Measurements from ENCODE around the gene CACNB2. TPM values are rescaled to one million over a fixed set of nuclear protein-coding genes. Genes with fewer than 3 reads are reported as not detected.

The CACNB2 gene
- polyA plus RNA-seq, 1 of the 3 experiments (the other 2 are of a cell fraction): 0.74 TPM

DNA sequence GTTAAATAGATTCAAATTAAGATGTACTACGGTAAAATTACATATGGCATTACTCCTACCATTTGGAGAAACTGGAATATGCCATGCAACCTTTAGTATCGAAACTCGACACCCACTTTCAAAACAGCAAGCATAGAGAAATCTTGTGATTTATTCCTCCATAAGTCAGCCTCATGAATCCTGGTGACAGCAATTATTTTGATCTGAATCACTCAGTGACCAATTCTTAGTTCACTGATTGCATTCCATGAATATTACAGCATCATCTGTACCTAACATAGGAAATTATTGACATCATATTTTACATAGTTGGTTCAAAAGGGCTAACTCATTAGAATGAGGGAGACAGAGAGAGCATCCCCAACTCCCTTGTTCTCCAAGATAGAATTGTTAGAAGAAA lies 89.6 kb downstream of the CACNB2 start:
- POLR2A ChIA-PET: no interaction called here
- no peaks in the 10 kb centered on the region for H3K9me2 ChIP-seq
- no peak overlapping the region for H3K27ac ChIP-seq (ENCODE audit: low read depth in 2 of 2, low read length in 1 of 2)
- H4K20me1 ChIP-seq (ENCODE audit: insufficient read depth): no peaks in the 10 kb centered on the region
- peaks cover 6% of the 10 kb centered on the region for H3F3A ChIP-seq (replicated peaks; ENCODE audit: insufficient read depth)
- H3K4me3 ChIP-seq (ENCODE audit: low read depth in 2 of 2, low read length in 1 of 2): no peak overlapping the region
- no peaks in the 10 kb centered on the region for H3K9me3 ChIP-seq
- 44% methylated on average over 3 of the region's 3 CpGs for WGBS (ENCODE audit: low lambda C conversion rate)
- no peaks in the 10 kb centered on the region for H3K79me2 ChIP-seq (ENCODE audit: insufficient read depth)
- no peak for DNase-seq
- H3K9ac ChIP-seq: 0 out of 2 replicates have a peak overlapping the region, but pooled peaks have one; percentile 2
- H3K27me3 ChIP-seq (ENCODE audit: insufficient read depth): no peaks in the 10 kb centered on the region
- CTCF ChIA-PET: interaction anchor here (1.8 kb wide), 1 partner anchor 320 kb away, joined by 4 read pairs; no protein-coding TSS in a partner anchor
- peak overlapping the region; percentile 36; the same call in 1 of the 2 replicates for H2AFZ ChIP-seq (ENCODE audit: low read depth)
- peaks cover 5 to 24% of the 10 kb centered on the region in 2 experiments; a peak in 3 of 4 replicates for H3K4me1 ChIP-seq (ENCODE audit: control insufficient read depth in 1 of 2, insufficient read depth in 2 of 2, low read depth in 1 of 2, low read length in 1 of 2)
- H3K36me3 ChIP-seq (replicated peaks in 1 of 2; ENCODE audit: control insufficient read depth in 1 of 2, insufficient read depth in 2 of 2, low read length in 1 of 2): no peaks in the 10 kb centered on the region
- peak overlapping the region; percentile 40; the same call in 1 of the 2 replicates for H3K4me2 ChIP-seq
- TF ChIP-seq, protein P1, sequence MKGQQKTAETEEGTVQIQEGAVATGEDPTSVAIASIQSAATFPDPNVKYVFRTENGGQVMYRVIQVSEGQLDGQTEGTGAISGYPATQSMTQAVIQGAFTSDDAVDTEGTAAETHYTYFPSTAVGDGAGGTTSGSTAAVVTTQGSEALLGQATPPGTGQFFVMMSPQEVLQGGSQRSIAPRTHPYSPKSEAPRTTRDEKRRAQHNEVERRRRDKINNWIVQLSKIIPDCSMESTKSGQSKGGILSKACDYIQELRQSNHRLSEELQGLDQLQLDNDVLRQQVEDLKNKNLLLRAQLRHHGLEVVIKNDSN (IDR thresholded peaks at IDR 0.05; ENCODE audit: borderline replicate concordance, low read depth): no peak
- TF ChIP-seq SMC3 (IDR thresholded peaks at IDR 0.05; ENCODE audit: low read depth, low read length) (no peak), RXRA (IDR thresholded peaks at IDR 0.05; ENCODE audit: borderline replicate concordance, low read depth) (no peak), NFIC (IDR thresholded peaks at IDR 0.05; ENCODE audit: borderline replicate concordance) (peak; percentile 13; the same call in 1 of the 2 replicates), ELF1 (IDR thresholded peaks at IDR 0.05) (no peak), SIN3A (IDR thresholded peaks at IDR 0.05; ENCODE audit: borderline replicate concordance, low read depth, low read length) (no peak), FOSL2 (IDR thresholded peaks at IDR 0.05; ENCODE audit: borderline replicate concordance, low read depth) (peak; percentile 66; the same call in 1 of the 2 replicates), RAD21 (IDR thresholded peaks at IDR 0.05; ENCODE audit: low read length) (no peak), MXI1 (IDR thresholded peaks at IDR 0.05; ENCODE audit: low read depth, low read length) (no peak), TEAD4 (IDR thresholded peaks at IDR 0.05; ENCODE audit: borderline replicate concordance, insufficient read depth) (0 out of 2 replicates have a peak, but pooled peaks have one; percentile 32), GABPA (IDR thresholded peaks at IDR 0.05; ENCODE audit: low read depth) (no peak), FOXM1 (IDR thresholded peaks at IDR 0.05; ENCODE audit: low read depth) (no peak), GATA2 (CRISPR knock-in tag; IDR thresholded peaks at IDR 0.05) (no peak), NRF1 (IDR thresholded peaks at IDR 0.05; ENCODE audit: low read depth, low read length) (no peak), RCOR1 (IDR thresholded peaks at IDR 0.05; ENCODE audit: low read length) (no peak), TAF1 (IDR thresholded peaks at IDR 0.05; ENCODE audit: borderline replicate concordance, low read depth, low read length) (no peak), YY1 (IDR thresholded peaks at IDR 0.05; ENCODE audit: low read depth) (no peak), JUND (IDR thresholded peaks at IDR 0.05) (peak; percentile 47; the same call in 1 of the 2 replicates), TCF12 (IDR thresholded peaks at IDR 0.05) (peak; percentile 64), CHD2 (IDR thresholded peaks at IDR 0.05; ENCODE audit: low read length, partially characterized antibody) (no peak), POLR2AphosphoS5 (IDR thresholded peaks at IDR 0.05; ENCODE audit: low read depth, low read length) (peak; percentile 20; the same call in 1 of the 2 replicates), RFX5 (IDR thresholded peaks at IDR 0.05; ENCODE audit: low read length) (no peak), EZH2phosphoT487 (IDR thresholded peaks at IDR 0.05; ENCODE audit: borderline replicate concordance, low read depth) (no peak)
- TF ChIP-seq, protein P2, sequence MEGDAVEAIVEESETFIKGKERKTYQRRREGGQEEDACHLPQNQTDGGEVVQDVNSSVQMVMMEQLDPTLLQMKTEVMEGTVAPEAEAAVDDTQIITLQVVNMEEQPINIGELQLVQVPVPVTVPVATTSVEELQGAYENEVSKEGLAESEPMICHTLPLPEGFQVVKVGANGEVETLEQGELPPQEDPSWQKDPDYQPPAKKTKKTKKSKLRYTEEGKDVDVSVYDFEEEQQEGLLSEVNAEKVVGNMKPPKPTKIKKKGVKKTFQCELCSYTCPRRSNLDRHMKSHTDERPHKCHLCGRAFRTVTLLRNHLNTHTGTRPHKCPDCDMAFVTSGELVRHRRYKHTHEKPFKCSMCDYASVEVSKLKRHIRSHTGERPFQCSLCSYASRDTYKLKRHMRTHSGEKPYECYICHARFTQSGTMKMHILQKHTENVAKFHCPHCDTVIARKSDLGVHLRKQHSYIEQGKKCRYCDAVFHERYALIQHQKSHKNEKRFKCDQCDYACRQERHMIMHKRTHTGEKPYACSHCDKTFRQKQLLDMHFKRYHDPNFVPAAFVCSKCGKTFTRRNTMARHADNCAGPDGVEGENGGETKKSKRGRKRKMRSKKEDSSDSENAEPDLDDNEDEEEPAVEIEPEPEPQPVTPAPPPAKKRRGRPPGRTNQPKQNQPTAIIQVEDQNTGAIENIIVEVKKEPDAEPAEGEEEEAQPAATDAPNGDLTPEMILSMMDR (IDR thresholded peaks at IDR 0.05): no peak
- TF ChIP-seq, protein P3, sequence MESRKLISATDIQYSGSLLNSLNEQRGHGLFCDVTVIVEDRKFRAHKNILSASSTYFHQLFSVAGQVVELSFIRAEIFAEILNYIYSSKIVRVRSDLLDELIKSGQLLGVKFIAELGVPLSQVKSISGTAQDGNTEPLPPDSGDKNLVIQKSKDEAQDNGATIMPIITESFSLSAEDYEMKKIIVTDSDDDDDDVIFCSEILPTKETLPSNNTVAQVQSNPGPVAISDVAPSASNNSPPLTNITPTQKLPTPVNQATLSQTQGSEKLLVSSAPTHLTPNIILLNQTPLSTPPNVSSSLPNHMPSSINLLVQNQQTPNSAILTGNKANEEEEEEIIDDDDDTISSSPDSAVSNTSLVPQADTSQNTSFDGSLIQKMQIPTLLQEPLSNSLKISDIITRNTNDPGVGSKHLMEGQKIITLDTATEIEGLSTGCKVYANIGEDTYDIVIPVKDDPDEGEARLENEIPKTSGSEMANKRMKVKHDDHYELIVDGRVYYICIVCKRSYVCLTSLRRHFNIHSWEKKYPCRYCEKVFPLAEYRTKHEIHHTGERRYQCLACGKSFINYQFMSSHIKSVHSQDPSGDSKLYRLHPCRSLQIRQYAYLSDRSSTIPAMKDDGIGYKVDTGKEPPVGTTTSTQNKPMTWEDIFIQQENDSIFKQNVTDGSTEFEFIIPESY (IDR thresholded peaks at IDR 0.05; ENCODE audit: borderline replicate concordance, low read depth): no peak
- TF ChIP-seq, protein P4, sequence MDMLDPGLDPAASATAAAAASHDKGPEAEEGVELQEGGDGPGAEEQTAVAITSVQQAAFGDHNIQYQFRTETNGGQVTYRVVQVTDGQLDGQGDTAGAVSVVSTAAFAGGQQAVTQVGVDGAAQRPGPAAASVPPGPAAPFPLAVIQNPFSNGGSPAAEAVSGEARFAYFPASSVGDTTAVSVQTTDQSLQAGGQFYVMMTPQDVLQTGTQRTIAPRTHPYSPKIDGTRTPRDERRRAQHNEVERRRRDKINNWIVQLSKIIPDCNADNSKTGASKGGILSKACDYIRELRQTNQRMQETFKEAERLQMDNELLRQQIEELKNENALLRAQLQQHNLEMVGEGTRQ (IDR thresholded peaks at IDR 0.05; ENCODE audit: borderline replicate concordance, low read depth, low read length): no peak
- TF ChIP-seq, protein P5, sequence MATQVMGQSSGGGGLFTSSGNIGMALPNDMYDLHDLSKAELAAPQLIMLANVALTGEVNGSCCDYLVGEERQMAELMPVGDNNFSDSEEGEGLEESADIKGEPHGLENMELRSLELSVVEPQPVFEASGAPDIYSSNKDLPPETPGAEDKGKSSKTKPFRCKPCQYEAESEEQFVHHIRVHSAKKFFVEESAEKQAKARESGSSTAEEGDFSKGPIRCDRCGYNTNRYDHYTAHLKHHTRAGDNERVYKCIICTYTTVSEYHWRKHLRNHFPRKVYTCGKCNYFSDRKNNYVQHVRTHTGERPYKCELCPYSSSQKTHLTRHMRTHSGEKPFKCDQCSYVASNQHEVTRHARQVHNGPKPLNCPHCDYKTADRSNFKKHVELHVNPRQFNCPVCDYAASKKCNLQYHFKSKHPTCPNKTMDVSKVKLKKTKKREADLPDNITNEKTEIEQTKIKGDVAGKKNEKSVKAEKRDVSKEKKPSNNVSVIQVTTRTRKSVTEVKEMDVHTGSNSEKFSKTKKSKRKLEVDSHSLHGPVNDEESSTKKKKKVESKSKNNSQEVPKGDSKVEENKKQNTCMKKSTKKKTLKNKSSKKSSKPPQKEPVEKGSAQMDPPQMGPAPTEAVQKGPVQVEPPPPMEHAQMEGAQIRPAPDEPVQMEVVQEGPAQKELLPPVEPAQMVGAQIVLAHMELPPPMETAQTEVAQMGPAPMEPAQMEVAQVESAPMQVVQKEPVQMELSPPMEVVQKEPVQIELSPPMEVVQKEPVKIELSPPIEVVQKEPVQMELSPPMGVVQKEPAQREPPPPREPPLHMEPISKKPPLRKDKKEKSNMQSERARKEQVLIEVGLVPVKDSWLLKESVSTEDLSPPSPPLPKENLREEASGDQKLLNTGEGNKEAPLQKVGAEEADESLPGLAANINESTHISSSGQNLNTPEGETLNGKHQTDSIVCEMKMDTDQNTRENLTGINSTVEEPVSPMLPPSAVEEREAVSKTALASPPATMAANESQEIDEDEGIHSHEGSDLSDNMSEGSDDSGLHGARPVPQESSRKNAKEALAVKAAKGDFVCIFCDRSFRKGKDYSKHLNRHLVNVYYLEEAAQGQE (IDR thresholded peaks at IDR 0.05; ENCODE audit: low read depth, low read length): no peak
